ENCODE measurements around the gene ZAP70.

The ZAP70 gene

GRCh38 chr2:97754690-97755346, 41.4 kb downstream of the ZAP70 start:
- H4K8ac ChIP-seq (ENCODE audit: low read length): no peak overlapping the region
- H3K14ac ChIP-seq (ENCODE audit: low read length in 2 of 2): no peak overlapping the region
- no peak overlapping the region for H2AFZ ChIP-seq (ENCODE audit: low read depth, low read length)
- H2BK120ac ChIP-seq (ENCODE audit: low read depth, low read length): no peak overlapping the region
- no peaks in the 10 kb centered on the region for H3K9me3 ChIP-seq (ENCODE audit: control insufficient read depth, low read length)
- no peak overlapping the region for H3K23ac ChIP-seq (ENCODE audit: low read length in 2 of 2)
- no peaks in the 10 kb centered on the region for H3K27me3 ChIP-seq (ENCODE audit: control insufficient read depth in 1 of 2, insufficient read depth in 1 of 2, low read length in 2 of 2)
- no peak overlapping the region for H3K4me3 ChIP-seq (ENCODE audit: insufficient read depth in 1 of 2, low read depth in 1 of 2, low read length in 2 of 2)
- no peak overlapping the region for H2BK12ac ChIP-seq (ENCODE audit: low read length in 2 of 2)
- no peak overlapping the region for H3K18ac ChIP-seq (ENCODE audit: low read depth in 1 of 2, low read length in 2 of 2)
- no peak overlapping the region for H2BK5ac ChIP-seq (ENCODE audit: low read depth, low read length, poor library complexity, severe bottlenecking)
- H3K27ac ChIP-seq (ENCODE audit: low read length, poor library complexity, severe bottlenecking): no peak overlapping the region
- peaks cover 35 to 88% of the 10 kb centered on the region in 2 experiments for H3K36me3 ChIP-seq (ENCODE audit: control insufficient read depth in 1 of 2, insufficient read depth in 2 of 2, low read depth in 1 of 2, low read length in 2 of 2)
- H3K4me2 ChIP-seq (ENCODE audit: low read length, poor library complexity, severe bottlenecking): no peak overlapping the region
- DNase-seq: no peak
- H2BK15ac ChIP-seq (ENCODE audit: low read depth, poor library complexity, severe bottlenecking): no peak overlapping the region
- no peak overlapping the region for H3K9ac ChIP-seq (ENCODE audit: low read length)
- no peak overlapping the region for H3K4ac ChIP-seq (ENCODE audit: low read depth in 1 of 2, low read length in 2 of 2)
- no peak overlapping the region for H4K91ac ChIP-seq (ENCODE audit: low read length)
- H3K79me1 ChIP-seq (replicated peaks; ENCODE audit: low read length, poor library complexity, severe bottlenecking): no peaks in the 10 kb centered on the region
- WGBS: 95% methylated on average over 10 of the region's 12 CpGs
- H2AK5ac ChIP-seq (ENCODE audit: low read length, severe bottlenecking): no peak overlapping the region
- peaks cover 3% of the 10 kb centered on the region for H3K4me1 ChIP-seq (ENCODE audit: control insufficient read depth, insufficient read depth, low read depth, low read length)

GRCh38 chr2:97755491-97755890, 42.1 kb downstream of the ZAP70 start:
- H3K4me2 ChIP-seq (ENCODE audit: low read length, poor library complexity, severe bottlenecking): no peak overlapping the region
- H3K18ac ChIP-seq (ENCODE audit: low read depth in 1 of 2, low read length in 2 of 2): no peak overlapping the region
- no peak overlapping the region for H2AFZ ChIP-seq (ENCODE audit: low read depth, low read length)
- no peak overlapping the region for H4K8ac ChIP-seq (ENCODE audit: low read length)
- H2BK120ac ChIP-seq (ENCODE audit: low read depth, low read length): no peak overlapping the region
- no peak overlapping the region for H3K4ac ChIP-seq (ENCODE audit: low read depth in 1 of 2, low read length in 2 of 2)
- H2BK15ac ChIP-seq (ENCODE audit: low read depth, poor library complexity, severe bottlenecking): no peak overlapping the region
- no peak overlapping the region for H4K91ac ChIP-seq (ENCODE audit: low read length)
- DNase-seq: no peak
- no peaks in the 10 kb centered on the region for H3K27me3 ChIP-seq (ENCODE audit: control insufficient read depth in 1 of 2, insufficient read depth in 1 of 2, low read length in 2 of 2)
- H2BK5ac ChIP-seq (ENCODE audit: low read depth, low read length, poor library complexity, severe bottlenecking): no peak overlapping the region
- no peak overlapping the region for H3K23ac ChIP-seq (ENCODE audit: low read length in 2 of 2)
- no peak overlapping the region for H3K9ac ChIP-seq (ENCODE audit: low read length)
- H3K4me3 ChIP-seq (ENCODE audit: insufficient read depth in 1 of 2, low read depth in 1 of 2, low read length in 2 of 2): no peak overlapping the region
- 100% methylated on average over 1 of the region's 2 CpGs for WGBS
- no peak overlapping the region for H2AK5ac ChIP-seq (ENCODE audit: low read length, severe bottlenecking)
- H3K4me1 ChIP-seq (ENCODE audit: control insufficient read depth, insufficient read depth, low read depth, low read length): peaks cover 3% of the 10 kb centered on the region
- no peak overlapping the region for H2BK12ac ChIP-seq (ENCODE audit: low read length in 2 of 2)
- H3K27ac ChIP-seq (ENCODE audit: low read length, poor library complexity, severe bottlenecking): no peak overlapping the region
- H3K14ac ChIP-seq (ENCODE audit: low read length in 2 of 2): no peak overlapping the region
- no peaks in the 10 kb centered on the region for H3K9me3 ChIP-seq (ENCODE audit: control insufficient read depth, low read length)
- peaks cover 40 to 88% of the 10 kb centered on the region in 2 experiments for H3K36me3 ChIP-seq (ENCODE audit: control insufficient read depth in 1 of 2, insufficient read depth in 2 of 2, low read depth in 1 of 2, low read length in 2 of 2)
- H3K79me1 ChIP-seq (replicated peaks; ENCODE audit: low read length, poor library complexity, severe bottlenecking): no peaks in the 10 kb centered on the region

- Histone ChIP-seq H3K9me3 (ENCODE audit: control insufficient read depth, low read length) (no peaks in the 10 kb centered on the region), H3K4me1 (ENCODE audit: control insufficient read depth, insufficient read depth, low read depth, low read length) (no peaks in the 10 kb centered on the region), H3K79me1 (replicated peaks; ENCODE audit: low read length, poor library complexity, severe bottlenecking) (no peaks in the 10 kb centered on the region), H3K14ac (ENCODE audit: low read length in 2 of 2) (no peak overlapping the region), H4K8ac (ENCODE audit: low read length) (no peak overlapping the region), H3K4me3 (ENCODE audit: insufficient read depth in 1 of 2, low read depth in 1 of 2, low read length in 2 of 2) (no peak overlapping the region), H3K18ac (ENCODE audit: low read depth in 1 of 2, low read length in 2 of 2) (no peak overlapping the region), H2AFZ (ENCODE audit: low read depth, low read length) (no peak overlapping the region), H3K4ac (ENCODE audit: low read depth in 1 of 2, low read length in 2 of 2) (no peak overlapping the region), H3K4me2 (ENCODE audit: low read length, poor library complexity, severe bottlenecking) (no peak overlapping the region), H3K27ac (ENCODE audit: low read length, poor library complexity, severe bottlenecking) (no peak overlapping the region), H3K23ac (ENCODE audit: low read length in 2 of 2) (no peak overlapping the region), H2AK5ac (ENCODE audit: low read length, severe bottlenecking) (no peak overlapping the region), H2BK5ac (ENCODE audit: low read depth, low read length, poor library complexity, severe bottlenecking) (no peak overlapping the region), H3K36me3 (ENCODE audit: control insufficient read depth in 1 of 2, insufficient read depth in 2 of 2, low read depth in 1 of 2, low read length in 2 of 2) (peaks cover 55 to 88% of the 10 kb centered on the region in 2 experiments), H2BK12ac (ENCODE audit: low read length in 2 of 2) (no peak overlapping the region), H4K91ac (ENCODE audit: low read length) (no peak overlapping the region), H2BK120ac (ENCODE audit: low read depth, low read length) (no peak overlapping the region), H3K9ac (ENCODE audit: low read length) (no peak overlapping the region), H2BK15ac (ENCODE audit: low read depth, poor library complexity, severe bottlenecking) (no peak overlapping the region), H3K27me3 (ENCODE audit: control insufficient read depth in 1 of 2, insufficient read depth in 1 of 2, low read length in 2 of 2) (no peaks in the 10 kb centered on the region)
- no peak for DNase-seq
- 97% methylated on average over 17 of the region's 18 CpGs for WGBS
Measured at GRCh38 chr2:97757062-97757461, 43.7 kb downstream of the ZAP70 start.

- 100% methylated on average over 1 of the region's 1 CpG for WGBS
- no peak overlapping the region for H2BK5ac ChIP-seq (ENCODE audit: low read depth, low read length, poor library complexity, severe bottlenecking)
Measured at GRCh38 chr2:97758131-97758705, 44.8 kb downstream of the ZAP70 start.

More at GRCh38 chr2:97758131-97758705, 44.8 kb downstream of the ZAP70 start:
- Histone ChIP-seq H2BK12ac (ENCODE audit: low read length in 2 of 2) (no peak overlapping the region), H3K4me2 (ENCODE audit: low read length, poor library complexity, severe bottlenecking) (no peak overlapping the region), H3K27ac (ENCODE audit: low read length, poor library complexity, severe bottlenecking) (no peak overlapping the region), H2AK5ac (ENCODE audit: low read length, severe bottlenecking) (no peak overlapping the region), H2BK120ac (ENCODE audit: low read depth, low read length) (no peak overlapping the region), H3K79me1 (replicated peaks; ENCODE audit: low read length, poor library complexity, severe bottlenecking) (no peaks in the 10 kb centered on the region), H3K36me3 (ENCODE audit: control insufficient read depth in 1 of 2, insufficient read depth in 2 of 2, low read depth in 1 of 2, low read length in 2 of 2) (peaks cover 64 to 90% of the 10 kb centered on the region in 2 experiments), H3K4ac (ENCODE audit: low read depth in 1 of 2, low read length in 2 of 2) (no peak overlapping the region), H3K18ac (ENCODE audit: low read depth in 1 of 2, low read length in 2 of 2) (no peak overlapping the region), H3K4me3 (ENCODE audit: insufficient read depth in 1 of 2, low read depth in 1 of 2, low read length in 2 of 2) (no peak overlapping the region), H3K9ac (ENCODE audit: low read length) (no peak overlapping the region), H3K23ac (ENCODE audit: low read length in 2 of 2) (no peak overlapping the region), H2BK15ac (ENCODE audit: low read depth, poor library complexity, severe bottlenecking) (no peak overlapping the region), H4K8ac (ENCODE audit: low read length) (no peak overlapping the region), H3K4me1 (ENCODE audit: control insufficient read depth, insufficient read depth, low read depth, low read length) (no peaks in the 10 kb centered on the region), H4K91ac (ENCODE audit: low read length) (no peak overlapping the region), H3K9me3 (ENCODE audit: control insufficient read depth, low read length) (no peaks in the 10 kb centered on the region), H2AFZ (ENCODE audit: low read depth, low read length) (no peak overlapping the region), H3K14ac (ENCODE audit: low read length in 2 of 2) (no peak overlapping the region), H3K27me3 (ENCODE audit: control insufficient read depth in 1 of 2, insufficient read depth in 1 of 2, low read length in 2 of 2) (no peaks in the 10 kb centered on the region)
- no peak for DNase-seq
